Measurements from ENCODE around the gene ASRGL1.

Gene ASRGL1

DNA sequence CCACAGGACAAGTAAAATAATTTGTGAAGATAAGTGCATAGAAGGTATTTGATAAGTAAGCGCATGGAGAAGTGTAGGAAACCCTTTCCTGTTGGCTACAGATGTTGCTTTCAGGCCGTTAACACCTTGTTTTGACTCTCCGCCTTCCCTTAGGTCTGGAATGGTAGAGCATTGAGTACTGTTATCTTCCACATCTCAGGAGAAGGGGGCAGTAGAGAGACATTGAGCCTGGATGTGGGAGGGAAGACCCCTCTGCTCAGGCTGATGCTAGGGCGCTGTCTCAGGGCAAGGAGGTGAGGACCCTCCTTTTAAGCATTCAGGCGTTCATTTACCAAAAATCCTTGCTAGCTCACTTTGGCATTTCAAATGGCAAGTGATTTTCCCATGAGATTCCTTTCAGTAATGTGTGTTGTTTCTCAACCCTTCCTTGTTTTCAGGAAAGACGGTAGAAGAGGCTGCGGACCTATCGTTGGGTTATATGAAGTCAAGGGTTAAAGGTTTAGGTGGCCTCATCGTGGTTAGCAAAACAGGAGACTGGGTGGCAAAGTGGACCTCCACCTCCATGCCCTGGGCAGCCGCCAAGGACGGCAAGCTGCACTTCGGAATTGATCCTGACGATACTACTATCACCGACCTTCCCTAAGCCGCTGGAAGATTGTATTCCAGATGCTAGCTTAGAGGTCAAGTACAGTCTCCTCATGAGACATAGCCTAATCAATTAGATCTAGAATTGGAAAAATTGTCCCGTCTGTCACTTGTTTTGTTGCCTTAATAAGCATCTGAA lies 54.6 kb downstream of the ASRGL1 start:
- in situ Hi-C loops (cut with MboI; ENCODE audit: low sequenced_read_pairs): no loop called here

- in situ Hi-C loops (cut with MboI; ENCODE audit: low sequenced_read_pairs): no loop called here
Observed at GRCh38 chr11:62392506-62392905, 55.3 kb downstream of the ASRGL1 start.

GRCh38 chr11:62393061-62393611 lies 55.9 kb downstream of the ASRGL1 start:
- in situ Hi-C loops (cut with MboI; ENCODE audit: low sequenced_read_pairs): no loop called here

DNA sequence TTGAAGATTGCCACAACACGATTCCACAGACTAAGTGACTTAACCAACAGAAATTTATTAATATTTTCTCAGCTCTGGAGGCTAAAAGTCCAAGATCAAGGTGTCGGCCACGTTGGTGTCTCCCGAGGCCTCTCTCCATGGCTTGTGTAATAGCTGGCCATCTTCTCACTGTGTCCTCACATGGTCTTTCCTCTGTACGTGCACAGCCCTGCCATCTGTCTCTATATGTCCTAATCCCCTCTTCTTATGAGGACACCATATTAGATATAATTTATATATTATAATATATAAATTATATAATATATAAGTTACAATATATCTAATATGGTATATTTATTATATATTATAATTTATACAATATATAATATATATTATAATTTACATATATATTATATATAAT lies 56.5 kb downstream of the ASRGL1 start:
- in situ Hi-C loops (cut with MboI; ENCODE audit: low sequenced_read_pairs): no loop called here

GRCh38 chr11:62394825-62395538 lies 57.7 kb downstream of the ASRGL1 start:
- in situ Hi-C loops (cut with MboI; ENCODE audit: low sequenced_read_pairs): no loop called here

DNA sequence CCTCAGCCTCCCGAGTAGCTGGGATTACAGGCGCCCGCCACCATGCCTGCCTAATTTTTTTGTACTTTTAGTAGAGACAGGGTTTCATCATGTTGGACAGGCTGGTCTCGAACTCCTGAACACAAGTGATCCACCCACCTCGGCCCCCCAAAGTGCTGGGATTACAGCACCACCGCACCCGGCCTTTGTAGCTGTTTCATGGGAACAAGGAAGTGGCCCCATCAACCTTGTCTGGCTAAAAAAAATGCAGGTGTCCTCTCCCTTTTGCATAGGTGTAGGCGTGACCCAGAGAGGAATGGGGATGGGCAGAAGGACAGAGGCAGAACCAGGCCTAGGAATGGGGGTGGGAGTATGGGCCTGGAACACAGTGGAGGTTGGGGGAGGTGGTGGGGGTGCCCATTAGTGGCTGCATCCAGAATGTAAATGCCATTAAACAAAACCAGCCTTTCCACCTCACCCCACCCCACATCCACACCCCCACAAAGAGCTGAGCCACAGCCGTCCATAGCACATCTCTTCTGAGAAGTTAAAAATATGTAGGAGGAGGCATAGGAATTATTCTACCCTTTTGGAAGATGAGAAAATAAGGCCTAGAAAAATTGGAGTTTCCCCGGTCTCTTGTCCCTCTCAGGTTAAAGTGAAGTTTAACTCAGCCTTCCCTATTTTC lies 58.8 kb downstream of the ASRGL1 start:
- in situ Hi-C loops (cut with MboI; ENCODE audit: low sequenced_read_pairs): no loop called here

DNA sequence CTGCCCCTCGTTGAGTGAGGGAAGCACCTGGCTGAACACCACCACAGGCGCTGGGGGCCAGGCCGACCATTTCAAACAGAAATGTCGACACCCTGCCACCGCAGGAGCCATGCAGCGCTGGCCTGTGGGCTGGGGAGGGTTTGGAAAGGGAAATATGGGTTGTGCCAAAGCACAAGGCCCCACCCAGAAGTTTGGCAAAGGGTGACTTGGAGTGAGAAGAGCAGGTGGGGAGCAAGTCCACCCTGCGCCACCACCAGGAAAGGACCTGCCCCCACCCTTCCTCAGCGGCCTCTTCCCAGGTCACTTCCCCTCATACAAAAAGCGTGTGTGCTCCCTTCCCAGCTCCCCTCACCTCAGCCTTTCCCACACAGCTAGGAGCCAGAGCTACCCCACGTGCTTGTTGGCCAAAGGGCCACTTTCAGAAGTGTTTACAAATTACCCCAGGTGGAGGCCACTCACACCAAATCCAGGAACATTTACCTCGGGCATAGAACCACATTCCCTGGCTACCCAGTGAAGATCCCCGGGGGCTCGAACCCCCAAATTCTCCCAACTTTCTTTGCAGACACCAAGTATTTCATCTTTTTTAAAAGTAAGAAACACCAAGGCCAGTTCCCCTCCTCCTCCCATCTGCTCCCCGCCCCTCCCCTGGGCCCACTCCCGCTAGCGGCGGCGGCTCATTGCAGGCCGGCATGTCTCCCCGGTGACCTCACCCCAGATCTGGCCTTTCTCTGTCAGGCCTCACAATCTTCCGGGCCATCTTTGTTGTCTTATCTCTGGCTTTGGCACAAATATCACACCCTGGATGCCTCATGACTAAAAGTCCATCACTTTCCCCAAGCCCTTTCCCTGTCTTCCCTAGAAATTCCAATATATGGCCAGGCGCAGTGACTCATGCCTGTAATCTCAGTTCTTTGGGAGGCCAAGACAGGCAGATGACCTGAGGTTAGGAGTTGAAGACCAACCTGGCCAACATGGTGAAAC lies 61.1 kb downstream of the ASRGL1 start:
- in situ Hi-C loops (cut with MboI; ENCODE audit: low sequenced_read_pairs): no loop called here

DNA sequence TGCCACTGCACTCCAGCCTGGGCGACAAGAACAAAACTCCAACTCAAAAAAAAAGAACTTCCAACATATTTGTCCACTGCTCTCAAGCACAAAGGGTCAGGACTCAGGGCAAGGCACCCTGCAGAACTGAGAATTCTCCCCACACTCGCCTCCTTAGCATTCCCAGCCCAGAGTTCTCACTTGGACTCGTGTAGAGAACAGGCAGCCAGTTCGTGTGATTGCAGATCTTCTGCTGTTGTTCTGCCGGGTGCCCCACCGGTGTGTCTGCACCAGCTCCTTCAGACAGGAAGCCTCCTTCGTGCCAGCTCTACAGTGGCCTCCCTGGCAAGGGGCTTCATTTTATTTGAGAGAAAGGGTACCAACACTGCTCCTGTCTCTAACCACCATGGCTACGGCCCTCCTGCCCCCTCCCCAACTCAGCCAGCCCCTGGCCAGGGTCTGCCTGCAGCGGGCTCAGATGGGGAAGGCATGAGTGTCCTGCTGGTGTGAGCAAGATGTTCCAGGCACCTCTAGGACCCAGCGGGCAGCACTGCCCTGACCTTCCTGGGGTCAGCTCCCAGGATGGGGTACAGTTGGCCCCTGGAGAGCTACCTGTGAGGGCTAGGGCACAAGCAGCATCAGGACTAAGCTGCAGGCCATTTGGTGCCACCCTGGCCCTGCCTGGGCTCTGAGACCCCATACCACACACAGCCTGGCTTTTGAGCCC lies 62.1 kb downstream of the ASRGL1 start:
- in situ Hi-C loops (cut with MboI; ENCODE audit: low sequenced_read_pairs): no loop called here

DNA sequence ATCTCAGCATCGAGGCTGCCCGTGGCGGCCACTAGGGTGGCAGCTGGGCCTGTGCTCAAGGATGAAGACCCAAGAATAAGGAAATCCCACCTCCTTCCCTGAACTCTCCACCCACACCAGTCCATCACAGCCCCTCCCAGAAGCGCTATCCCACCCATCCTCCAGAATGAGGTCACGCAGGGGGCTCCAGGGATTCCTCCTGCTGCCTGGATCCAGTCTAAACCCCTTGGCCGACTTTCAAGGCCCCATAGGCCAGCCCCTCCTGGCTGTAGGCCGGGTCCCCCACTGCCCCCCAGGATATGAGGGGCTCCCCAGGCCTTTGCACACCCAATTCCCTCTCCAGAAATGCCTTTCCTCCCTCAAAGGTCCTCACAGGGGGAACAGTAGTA lies 62.6 kb downstream of the ASRGL1 start:
- in situ Hi-C loops (cut with MboI; ENCODE audit: low sequenced_read_pairs): loop anchor here (25.0 kb wide), 2 partner anchors 162 to 462 kb away; partner anchors contain the start of gene EEF1G

GRCh38 chr11:62400281-62400680 lies 63.0 kb downstream of the ASRGL1 start:
- in situ Hi-C loops (cut with MboI; ENCODE audit: low sequenced_read_pairs): loop anchor here (25.0 kb wide), 2 partner anchors 162 to 462 kb away; partner anchors contain the start of gene EEF1G

DNA sequence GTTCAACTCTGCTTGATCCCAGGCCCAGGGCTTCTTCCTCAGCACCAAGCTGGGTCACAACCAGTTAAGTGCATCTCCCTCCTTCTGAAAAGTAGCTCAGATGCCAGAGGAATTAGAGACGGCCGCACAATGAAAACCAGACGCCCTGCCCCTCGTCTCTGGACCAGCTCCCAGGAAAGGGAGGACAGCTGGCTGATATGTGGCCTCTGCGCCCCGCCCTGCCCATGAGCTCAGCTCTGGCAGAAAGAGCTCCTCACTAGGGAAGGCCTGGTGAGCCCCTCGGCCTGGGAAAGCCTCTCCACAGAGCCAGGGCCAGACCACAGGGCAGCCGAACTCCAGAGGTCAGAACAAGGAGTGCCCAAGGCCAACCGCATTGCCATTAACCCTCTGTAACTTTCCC lies 63.5 kb downstream of the ASRGL1 start:
- in situ Hi-C loops (cut with MboI; ENCODE audit: low sequenced_read_pairs): loop anchor here (25.0 kb wide), 2 partner anchors 162 to 462 kb away; partner anchors contain the start of gene EEF1G

DNA sequence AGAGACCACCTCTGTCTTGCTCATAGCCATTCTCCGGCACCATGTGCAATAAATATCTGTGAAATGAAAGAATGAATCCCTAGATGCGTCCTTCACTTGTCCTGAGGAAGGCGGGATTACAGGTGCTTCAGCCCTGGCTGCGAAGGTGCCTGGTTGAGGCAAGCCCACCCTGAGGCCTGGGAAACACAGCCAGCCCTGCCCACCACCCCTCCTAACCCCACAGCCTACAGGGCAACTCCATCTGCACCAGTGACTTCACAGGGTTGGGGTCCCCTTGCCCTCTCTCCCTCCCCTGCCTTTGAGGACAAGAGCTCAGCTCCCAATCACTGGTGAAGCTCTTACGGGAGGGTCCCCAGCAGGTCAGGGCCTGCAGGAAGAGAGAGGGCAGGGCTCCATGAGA lies 64.1 kb downstream of the ASRGL1 start:
- in situ Hi-C loops (cut with MboI; ENCODE audit: low sequenced_read_pairs): loop anchor here (25.0 kb wide), 2 partner anchors 161 to 461 kb away; partner anchors contain the start of gene EEF1G

- in situ Hi-C loops (cut with MboI; ENCODE audit: low sequenced_read_pairs): loop anchor here (25.0 kb wide), 2 partner anchors 160 to 460 kb away; partner anchors contain the start of gene EEF1G
Observed at GRCh38 chr11:62401811-62402210, 64.6 kb downstream of the ASRGL1 start.

- in situ Hi-C loops (cut with MboI; ENCODE audit: low sequenced_read_pairs): loop anchor here (25.0 kb wide), 2 partner anchors 160 to 460 kb away; partner anchors contain the start of gene EEF1G
Observed at GRCh38 chr11:62402226-62402959, 65.1 kb downstream of the ASRGL1 start.

- in situ Hi-C loops (cut with MboI; ENCODE audit: low sequenced_read_pairs): loop anchor here (25.0 kb wide), 2 partner anchors 159 to 459 kb away; partner anchors contain the start of gene EEF1G
Observed at GRCh38 chr11:62402960-62403730, 65.9 kb downstream of the ASRGL1 start.

DNA sequence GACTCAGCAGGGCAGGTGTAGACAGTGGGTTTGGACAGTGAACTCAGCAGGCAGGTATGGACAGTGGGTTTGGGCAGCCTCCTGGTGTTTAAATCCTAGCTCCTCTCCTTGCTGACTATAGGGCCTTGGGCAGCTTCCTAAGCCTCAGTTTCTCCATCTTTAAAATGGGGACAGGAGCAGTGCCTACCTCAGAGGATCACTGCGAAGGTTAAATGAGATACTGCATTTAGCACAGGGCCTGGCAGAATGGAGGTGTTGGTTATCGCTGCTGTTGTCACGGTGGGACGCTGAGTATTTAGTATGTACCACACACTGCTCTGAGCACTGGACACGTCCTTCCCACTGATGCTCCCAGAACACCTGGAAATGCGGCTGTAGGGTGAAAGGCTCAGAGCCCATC lies 67.2 kb downstream of the ASRGL1 start:
- in situ Hi-C loops (cut with MboI; ENCODE audit: low sequenced_read_pairs): loop anchor here (25.0 kb wide), 2 partner anchors 158 to 458 kb away; partner anchors contain the start of gene EEF1G

- in situ Hi-C loops (cut with MboI; ENCODE audit: low sequenced_read_pairs): loop anchor here (25.0 kb wide), 2 partner anchors 157 to 457 kb away; partner anchors contain the start of gene EEF1G
Observed at GRCh38 chr11:62404901-62405300, 67.7 kb downstream of the ASRGL1 start.
